Keratinocyte (primary cell): Measurements from ENCODE around the gene CDH18.

Source experiments
- CTCF ChIP-seq, 3 experiments: IDR thresholded peaks in 1 of 3; conservative IDR thresholded peaks in 1 of 3; optimal IDR thresholded peaks in 1 of 3; 2 replicates in 2 of 3; 3 replicates in 1 of 3; pipeline versions ENCODE3 to v1.5.1; 2011; ENCODE audit warnings: low read length in 3 of 3, mild to moderate bottlenecking in 3 of 3, moderate library complexity in 2 of 3, control low read depth in 1 of 3, inconsistent platforms in 1 of 3; ENCODE audit not compliant: insufficient read depth in 2 of 3; ENCODE audit errors: extremely low read depth in 1 of 3
- EZH2 ChIP-seq: IDR thresholded peaks from one replicate; pipeline ENCODE4 v1.6.1; 2012; ENCODE audit warnings: inconsistent platforms, mild to moderate bottlenecking, low read length, moderate library complexity

GRCh38 chr5:19538607-19539006, 449.4 kb downstream of the CDH18 start:
- TF ChIP-seq CTCF (optimal IDR thresholded peaks at IDR 0.05 in 1 of 3, IDR thresholded peaks at IDR 0.05 in 1 of 3, conservative IDR thresholded peaks at IDR 0.05 in 1 of 3; ENCODE audit: extremely low read depth in 1 of 3, insufficient read depth in 2 of 3, low read length in 3 of 3) (peak in 2 of 3 experiments; percentile 10), EZH2 (no peak)
